HG02973 (cell line): Measurements from ENCODE around the gene ARHGEF17.

Experiments used
- ATAC-seq: cut with Tn5 transposase; IDR thresholded peaks from one replicate; pipeline ENCODE4 v1.9.1; 2021; ENCODE audit warnings: moderate library complexity; ENCODE audit not compliant: unreplicated experiment

ARHGEF17 gene

DNA sequence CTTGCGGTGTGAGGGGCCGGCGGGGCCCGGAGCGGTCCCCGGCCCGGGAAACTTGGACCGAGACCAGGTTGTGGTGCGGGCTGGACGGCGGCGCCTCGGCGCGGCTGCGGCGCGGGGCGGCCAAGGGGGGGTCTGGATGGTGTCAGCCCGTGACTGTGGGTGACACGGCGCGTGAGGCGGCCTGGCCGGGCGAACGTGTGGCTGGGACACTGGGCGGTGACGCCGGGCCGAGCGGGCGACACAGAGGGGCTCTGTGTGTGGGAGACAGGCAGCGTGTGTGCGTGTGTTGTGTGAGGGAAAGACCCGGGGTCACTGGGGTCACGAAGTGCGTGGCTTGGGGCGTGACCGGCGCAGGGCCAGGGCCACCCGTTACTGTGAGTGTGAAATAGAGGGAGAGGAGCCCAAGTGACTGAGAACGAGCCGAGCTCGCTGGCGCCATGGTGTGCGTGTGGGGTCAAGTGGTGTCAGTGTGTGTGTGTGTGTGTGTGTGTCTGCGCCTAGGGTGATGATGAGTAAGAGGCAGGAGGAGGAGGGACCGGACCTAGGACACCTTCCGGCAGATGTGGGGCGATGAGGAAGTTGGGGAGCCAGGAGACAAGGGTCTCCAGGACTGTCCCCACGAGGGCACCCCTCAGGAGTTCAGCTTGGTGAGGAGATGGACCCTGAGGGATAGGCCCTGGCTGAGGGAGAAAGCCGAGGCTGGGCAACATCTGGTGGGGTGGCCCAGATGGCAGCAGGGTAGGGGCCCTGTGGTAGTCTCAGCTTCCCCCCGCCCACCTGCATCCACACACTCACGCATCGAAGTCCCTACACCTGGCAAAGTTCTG is 68.9 kb downstream of the ARHGEF17 start:
- peak; percentile 10 for ATAC-seq

DNA sequence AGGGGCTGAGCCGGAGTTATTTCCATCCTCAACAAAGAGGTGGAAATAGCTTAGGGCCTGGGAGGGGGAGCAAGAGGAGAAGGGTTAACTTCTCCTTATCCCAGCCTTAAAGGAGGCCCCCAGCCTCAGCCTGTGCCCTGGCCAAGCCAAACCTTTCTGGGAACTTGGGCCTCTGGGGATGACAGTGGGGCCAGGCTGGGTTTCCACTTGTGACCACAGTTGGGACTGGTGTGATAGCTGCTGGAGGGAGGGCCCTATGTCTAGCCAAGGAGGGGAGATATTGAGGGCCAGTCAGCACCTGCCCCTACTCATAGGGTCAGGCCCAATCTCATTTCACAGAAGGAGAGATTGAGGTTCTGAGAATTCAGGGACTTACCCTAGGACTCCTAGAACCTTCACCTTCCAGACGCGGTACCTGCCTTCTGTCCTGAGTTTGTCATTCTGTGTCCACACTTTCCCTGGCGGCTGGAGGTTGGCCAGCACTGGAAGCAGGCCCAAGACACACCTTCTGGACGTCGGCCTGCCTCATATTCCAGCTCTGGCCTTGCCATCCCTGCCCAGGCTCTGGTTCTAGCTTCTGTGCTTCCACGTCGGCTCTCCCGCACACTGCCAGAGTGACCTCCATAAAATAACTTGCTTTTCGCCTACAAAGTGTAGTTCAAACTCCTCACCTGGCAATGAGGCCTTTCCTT is 71.3 kb downstream of the ARHGEF17 start:
- ATAC-seq: no peak

DNA sequence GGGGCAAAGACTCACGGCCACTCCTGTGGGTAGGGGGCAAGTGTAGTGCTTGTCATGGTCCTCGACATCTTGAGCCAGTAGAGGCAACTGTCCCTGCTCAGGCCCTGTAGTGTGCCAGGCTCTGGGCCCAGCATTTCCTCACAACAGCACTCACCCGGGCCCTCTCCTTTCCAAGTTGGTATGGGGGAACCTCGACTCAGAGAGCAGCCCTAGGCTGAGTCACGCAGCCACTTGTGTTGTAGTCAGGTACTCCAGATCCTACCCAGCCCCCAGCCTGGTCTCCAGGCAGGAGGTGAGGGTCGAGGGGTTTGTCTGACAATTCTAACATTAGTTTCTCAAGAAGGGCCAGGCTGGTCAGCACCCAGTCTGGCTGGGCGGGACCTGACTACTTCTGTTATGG is 72.3 kb downstream of the ARHGEF17 start:
- ATAC-seq: no peak

DNA sequence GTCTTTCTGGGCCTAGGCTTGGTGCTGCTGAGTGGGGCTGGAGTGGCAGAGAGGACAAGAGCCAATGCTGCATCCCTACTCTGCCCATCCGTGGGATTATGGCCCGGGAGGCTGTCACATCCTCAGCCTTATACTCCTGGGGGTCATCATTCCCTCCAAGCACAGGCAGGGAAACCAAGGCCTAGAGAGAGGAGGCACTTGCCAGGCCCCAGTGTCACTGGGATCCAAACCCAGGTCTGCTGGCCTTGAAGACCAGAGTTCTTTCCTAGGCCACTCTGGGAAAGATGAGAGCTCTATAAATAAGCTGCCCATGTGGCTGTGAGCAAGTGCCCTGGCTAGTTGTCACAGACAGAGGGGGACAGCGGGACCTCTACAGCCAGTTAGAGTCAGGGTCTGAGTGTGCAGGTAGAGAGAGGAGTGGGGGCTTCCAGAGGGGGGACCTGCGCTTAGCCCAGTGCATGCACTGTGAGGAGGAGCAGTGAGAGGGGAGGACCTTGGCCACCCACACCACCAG is 72.9 kb downstream of the ARHGEF17 start:
- no peak for ATAC-seq

DNA sequence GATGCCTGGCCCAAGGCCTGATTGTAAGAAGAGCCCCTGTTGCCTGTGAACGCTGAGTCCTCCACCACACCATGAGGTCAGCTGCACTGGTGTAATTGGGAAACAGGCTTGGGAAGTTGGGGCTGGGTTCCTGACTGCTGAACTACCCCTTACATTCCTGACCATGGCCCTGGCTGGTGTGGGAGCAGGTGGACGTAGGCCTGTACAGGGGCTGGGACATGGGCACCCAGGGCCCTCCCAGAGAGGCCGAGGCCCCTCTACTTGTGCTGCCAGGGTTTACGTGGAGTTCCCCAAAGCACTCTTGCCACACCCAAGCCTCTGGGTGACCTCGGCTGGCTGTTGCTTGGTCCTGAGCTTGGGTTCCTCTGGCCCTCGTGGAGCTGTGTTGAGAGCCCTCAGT is 73.5 kb downstream of the ARHGEF17 start:
- no peak for ATAC-seq

DNA sequence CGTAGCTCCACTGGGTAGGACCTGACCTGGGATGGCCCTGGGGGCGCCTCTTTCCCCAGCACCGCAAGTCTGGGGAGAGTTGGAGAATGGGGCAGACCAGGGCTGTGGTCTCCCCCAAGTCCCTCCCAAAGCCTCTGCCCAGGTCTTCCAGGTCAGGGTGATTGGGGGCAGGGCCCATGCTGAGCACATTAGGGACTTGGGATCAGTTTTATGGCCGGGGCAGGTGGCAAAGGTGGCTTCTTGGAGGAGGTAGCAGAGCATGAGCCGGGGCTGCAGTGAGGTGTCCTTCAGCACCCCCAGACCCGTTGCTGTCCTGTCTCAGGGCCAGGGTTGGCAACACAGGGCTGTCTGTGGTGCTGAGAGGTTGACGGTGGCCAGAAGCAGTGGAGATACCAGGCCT is 74.1 kb downstream of the ARHGEF17 start:
- ATAC-seq: no peak

DNA sequence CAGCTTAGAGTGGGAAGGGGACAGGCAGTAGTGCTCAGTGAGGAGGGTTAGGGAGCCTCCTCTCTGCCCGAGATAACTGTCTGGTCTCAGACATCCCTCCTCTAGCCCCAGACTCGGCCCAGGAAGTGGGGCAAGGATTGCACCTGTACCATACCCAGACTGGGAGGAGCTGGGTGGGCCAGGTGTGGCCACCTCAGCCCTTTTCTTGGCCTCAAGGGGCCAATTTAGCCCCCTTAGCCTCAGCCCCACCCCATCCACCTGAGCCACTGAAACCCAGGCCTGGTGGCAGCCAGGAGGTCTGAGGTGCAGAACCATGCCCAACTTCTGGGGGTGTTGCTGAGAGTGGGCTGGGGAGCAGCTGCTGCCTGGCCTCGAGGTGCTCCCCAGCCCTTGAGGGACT is 74.7 kb downstream of the ARHGEF17 start:
- ATAC-seq: no peak

DNA sequence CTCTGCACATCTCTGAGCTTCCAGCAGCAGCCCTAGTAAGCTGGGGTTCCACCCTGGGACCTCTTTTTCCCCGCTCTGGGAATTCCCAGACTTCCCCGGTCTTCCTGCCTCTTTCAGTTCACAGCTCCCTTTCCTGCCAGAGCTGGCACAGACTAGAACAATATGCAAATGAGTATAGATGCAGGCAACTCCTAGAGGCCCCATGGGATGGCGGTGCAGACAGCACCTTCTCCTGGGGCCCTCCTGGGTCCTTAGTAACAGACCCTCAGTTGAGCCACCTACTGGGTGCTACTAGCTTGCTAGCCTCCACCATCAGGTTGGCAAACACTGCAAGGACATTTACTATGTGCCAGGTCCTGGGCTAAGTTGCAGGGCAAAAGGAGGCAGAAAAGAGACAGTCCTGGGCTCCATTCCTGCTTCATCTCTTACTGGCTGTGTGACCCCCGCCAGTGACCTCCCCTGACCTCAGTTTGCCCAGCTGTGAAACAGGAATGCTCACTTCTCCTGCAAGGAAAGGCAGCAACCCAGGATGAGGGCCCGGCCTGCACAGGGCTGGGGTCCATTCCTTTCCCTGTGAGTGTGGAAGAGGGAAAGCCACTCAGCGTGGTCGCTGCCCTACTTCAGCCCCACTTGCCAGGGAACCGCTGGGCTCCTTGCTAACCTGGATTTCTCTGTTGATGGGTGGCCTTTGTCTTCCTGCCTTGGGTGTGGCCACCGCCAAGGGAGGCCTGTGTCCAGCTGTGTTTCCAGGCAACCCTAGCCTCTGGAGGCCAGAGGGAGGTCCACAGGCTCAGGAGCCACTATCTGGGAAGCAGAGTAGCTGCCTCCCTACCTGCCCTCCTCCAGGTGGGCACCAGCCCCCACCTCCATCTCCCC is 75.4 kb downstream of the ARHGEF17 start:
- ATAC-seq: no peak

DNA sequence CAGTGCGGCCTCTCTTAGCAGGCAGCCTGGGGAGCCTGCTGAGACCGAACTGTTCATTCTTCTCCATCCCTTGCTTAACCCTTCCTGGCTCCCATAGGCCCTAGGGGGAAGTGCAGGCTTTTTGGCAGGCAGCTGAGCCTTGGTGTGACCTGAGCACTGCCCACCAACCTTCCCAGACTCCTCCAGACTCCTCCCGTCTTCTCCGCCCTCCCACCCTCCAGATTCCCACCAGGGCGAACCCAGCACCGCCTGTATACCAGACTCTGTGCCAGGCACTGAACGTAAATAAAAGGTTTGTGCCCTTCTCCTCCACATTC is 76.0 kb downstream of the ARHGEF17 start:
- no peak for ATAC-seq

DNA sequence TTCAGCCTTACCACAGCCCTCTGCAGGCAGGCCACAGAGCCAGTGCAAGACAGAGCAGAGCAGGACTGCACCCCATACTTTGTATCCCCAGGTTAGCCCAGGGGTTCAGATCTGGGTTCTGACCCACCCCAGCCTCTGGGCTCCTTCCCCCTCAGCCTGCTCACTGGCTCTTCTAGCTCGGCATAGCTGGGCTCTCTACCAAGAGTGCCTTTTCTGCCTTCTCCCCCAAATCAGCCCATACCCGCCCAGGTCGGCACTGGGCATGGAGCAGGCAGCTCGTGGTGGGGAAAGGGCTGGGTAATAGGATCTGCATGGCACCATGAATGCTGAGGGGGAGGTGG is 76.4 kb downstream of the ARHGEF17 start:
- ATAC-seq: no peak

DNA sequence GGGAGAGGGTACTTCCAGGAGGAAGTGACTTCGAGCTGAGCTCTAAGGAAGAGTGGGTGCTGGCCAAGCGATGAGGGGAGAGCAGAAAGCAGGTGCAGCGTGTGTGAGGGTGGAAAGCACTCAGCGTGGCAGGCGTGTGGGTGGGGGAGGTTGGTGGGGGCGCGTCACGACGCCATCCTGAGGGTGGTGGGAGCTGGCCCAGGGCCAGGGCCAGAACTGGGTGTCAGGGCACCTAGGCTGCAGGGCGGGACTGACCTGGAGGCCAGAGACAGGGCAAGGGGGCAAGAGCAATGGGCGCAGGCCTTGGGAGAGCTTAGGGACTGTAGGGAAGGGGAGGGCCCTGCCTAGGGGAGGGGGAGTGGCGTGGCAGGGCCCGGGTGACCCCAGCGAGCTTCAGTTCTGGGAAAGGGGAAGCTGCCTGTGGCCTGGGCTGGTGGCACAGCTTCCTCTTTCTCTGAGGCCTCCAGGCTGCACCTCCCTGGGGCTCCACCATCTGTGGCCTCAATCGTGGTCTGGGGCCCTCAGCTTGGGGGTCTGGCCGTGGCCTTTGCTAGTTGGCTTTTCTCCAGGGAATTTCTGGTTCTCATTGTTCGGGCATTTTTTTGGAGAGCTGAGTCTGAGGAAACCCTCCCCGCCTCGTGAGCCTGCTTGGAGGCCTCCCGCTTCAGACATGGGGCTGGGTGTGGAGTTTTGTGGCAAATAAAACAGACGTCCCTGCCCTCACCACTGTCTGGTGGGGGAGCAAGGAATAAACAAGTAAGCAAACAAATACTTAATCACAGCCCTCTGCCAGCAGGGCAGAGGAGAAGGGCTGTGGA is 77.0 kb downstream of the ARHGEF17 start:
- ATAC-seq: peak; percentile 44

DNA sequence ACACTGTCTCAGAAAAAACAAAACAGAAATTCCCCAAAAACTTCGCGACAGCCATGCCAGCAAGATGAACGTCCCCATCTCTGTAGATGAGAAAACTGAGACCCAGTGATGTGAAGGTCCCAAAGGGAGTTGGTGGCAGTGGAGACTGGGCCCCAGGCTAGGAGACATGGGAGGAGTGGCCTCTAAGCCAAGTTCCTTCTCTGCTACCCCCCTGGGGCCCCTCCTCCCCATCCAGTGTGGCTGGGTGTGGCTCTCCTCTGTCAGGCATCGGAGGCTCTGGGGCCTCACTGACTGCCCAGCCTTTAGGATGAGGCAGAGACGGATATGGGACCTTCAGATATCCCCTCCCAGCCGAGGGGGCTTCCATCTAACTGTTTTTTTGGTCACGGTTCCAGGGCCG is 77.9 kb downstream of the ARHGEF17 start:
- no peak for ATAC-seq

DNA sequence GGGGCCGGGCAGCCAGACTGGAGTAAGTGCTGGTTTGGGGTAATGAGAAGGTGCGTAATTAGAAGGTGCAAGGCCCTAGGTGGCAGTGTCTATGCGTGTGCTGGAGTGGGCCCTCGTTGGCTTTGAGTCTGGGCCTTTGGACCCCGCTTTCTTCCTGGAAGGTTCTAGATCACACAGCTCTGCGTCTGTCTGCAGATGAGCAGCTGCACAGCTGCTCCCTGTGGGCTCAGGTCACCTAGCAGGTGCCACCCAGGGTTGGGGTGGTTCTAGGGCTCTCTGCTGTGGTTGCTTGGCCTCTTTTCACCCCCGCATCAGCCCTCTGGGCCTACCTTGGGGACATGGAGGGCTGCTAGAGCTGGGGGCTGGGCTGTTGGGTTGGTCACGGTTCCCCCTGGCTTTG is 78.5 kb downstream of the ARHGEF17 start:
- no peak for ATAC-seq

DNA sequence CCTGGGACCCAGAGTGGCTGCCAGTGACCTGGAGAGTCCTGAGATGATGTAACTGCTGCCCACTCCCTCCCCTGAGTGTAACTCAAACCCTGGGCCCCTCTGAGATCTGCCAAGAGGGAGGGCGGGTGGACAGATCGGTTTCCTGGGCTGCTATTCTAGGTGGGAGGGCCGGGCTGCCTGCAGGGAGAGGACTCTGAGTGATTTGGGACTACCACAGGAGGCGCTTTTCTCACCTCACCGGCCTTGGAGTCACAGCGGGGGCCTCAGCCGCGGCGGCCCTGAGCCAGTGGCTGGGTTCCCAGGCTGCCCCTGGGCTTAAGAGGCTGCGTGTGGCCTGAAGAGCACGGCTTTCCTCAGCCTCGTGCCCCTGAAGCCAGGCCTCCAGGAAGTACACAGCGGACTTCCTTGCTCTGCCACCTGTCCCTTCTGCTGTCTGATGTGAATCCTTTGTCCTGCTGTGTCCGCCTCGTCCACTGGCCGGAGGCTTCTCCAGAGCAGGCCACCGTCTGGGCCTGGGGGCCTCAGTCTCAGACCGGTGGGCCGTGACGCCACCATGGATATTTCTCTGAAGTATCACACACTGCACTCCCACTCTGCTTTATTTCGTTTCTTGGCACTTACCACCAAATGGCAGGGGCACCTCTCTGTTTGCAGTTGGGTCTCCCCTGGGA is 79.7 kb downstream of the ARHGEF17 start:
- ATAC-seq: no peak

DNA sequence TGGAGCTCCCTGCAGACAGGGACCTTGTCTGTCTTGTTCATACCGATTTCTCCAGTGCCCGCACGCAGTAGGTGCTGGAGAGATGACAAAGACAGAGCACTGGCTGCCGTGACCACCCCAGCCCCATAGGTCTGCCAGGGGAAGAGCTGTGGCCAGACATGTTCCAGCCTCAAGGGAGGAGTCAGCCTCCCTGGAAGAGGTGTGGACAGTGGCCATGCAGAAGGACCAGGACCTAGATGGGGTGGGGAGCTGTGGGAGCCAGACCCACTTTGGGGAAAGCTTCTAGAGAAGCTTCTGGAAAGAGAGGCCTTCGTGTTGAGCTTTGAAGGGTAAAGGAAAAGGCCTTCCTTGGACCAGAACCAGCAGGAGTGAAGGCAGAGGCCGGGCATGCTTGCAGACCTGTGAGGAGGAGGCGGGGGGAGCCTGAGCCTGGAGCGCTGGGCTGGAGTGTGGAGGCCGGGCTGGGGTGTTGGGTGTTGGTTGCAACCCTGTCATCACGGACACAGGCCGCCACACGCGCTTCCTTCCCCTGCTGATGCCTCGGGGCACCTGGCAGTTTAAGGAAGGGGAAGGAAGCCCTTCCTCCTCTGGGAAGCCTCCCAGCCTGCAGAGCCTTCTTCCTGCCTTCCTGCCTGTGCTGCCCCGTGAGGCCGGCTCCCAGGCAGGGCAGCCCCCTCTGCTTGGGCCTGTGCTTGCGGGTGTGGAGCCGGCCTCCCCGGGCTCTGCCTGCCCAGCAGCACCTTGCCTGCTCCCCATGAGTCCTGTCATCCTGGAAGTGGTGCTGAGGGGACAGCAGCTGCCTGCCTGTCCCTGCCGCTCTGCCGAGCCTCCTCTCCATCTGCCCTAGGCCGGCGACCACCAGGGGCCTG is 80.4 kb downstream of the ARHGEF17 start:
- ATAC-seq: no peak

DNA sequence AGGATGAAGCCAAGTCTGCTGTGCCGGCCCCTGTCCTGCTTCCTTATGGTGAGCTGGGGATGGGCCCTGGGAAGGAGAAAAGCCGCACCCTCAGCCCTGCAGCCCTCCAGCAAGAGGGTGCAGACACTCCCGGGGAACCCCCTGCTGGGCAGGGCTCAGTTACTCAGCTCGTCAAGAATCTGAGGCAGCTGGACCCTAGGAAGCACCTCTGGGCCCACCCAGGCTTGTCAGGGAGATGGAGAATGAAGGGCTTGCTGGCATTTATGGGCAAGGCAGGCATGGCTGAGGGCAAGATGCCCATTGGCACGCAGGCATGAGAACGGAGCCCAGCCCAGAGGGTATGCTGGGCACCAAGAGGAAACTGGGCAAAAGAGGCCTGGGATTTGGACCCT is 81.1 kb downstream of the ARHGEF17 start:
- no peak for ATAC-seq

DNA sequence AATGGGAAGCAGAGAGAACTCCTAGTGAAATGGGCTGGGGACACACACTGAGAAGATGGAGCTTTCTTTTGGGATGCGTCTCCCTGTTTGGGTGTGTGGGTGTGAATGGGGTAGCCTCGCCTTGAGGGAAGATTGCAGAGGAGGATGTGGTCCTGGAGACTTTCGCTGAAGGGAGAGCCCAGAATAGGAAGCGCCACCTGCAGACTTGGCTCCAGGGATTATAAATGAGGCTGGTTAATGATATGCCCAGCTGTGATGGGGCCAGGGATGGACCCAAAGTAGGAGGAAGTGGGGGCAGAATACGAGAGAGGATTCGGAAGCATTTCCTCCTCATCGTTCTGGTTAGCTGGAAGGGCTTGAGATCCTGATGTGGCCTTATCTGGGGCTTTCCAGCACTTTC is 81.8 kb downstream of the ARHGEF17 start:
- ATAC-seq: no peak

DNA sequence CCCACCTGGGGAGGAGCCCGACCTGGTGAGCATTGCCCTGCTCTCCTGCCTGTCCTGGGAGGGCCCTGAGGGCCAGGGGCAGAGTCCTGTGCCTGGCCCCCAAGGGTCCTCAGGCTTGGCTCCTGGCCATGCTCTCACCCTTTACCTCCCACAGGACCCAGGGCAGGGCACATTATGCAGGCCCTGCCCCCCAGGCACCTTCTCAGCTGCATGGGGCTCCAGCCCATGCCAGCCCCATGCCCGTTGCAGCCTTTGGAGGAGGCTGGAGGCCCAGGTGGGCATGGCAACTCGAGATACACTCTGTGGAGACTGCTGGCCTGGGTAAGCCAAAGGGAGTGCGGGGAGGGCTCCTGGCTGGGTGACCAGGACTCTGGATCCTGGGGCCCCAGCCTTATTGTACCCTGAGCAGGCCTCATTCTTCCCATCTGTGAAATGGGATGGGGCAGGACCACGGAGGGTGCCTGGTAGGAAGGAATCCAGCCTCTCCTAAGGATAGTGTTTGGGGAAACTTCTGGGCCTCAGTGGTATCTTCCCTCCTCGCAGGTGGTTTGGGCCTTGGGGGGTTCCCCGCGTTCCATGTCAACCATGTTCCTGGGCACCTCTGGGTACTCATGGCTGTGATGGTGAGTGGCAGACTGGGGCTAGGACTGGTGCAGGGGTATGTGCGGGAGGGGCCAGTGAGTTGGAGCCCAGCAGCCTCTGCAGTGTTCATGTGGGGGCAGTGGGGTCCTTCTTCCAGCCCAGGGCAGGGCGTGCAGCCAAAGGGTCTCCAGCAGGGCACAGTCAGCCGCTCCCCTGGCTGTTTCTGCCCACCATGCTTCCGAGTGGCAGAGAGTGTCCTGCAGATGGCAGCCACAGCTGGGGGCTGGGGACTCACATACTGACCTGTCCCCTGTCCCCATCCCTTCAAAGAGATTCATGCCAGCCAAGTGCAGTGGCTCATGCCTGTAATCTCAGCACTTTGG is 82.8 kb downstream of the ARHGEF17 start:
- ATAC-seq: no peak
